Stomach (tissue), 9 donors: ENCODE measurements around the gene SYT5. TPM values are rescaled to one million over a fixed set of nuclear protein-coding genes. Genes with fewer than 3 reads are reported as not detected.
A peak's percentile ranks its signal among the peaks of the same experiment; 100 is the strongest.

Source experiments
- DNase-seq, 2 donors: peaks; one replicate each; pipeline versions ENCODE4 v3.0.0 to v3.0.0-alpha.2; 2013 to 2019
- H3K27ac ChIP-seq, 5 donors: fragments of 200-600 bp in 4 of 5; sonication (generic) in 4 of 5; one replicate each; pipeline ENCODE4 v1.5.1; 2013 to 2019; ENCODE audit warnings: mild to moderate bottlenecking in 1 of 5, moderate library complexity in 1 of 5
- H3K27me3 ChIP-seq, 3 donors: fragments of 200-600 bp; sonication (generic); one replicate each; pipeline ENCODE4 v1.5.1; 2017 to 2019; ENCODE audit warnings: mixed run types in 1 of 3
- H3K36me3 ChIP-seq, 4 donors: fragments of 200-600 bp; sonication (generic); 1 replicate in 3 of 4; 2 replicates in 1 of 4; pipeline ENCODE4 v1.5.1; 2016 to 2019
- H3K4me1 ChIP-seq, 4 donors: fragments of 200-600 bp; sonication (generic); one replicate each; pipeline ENCODE4 v1.5.1; 2016 to 2019
- H3K4me3 ChIP-seq, 4 donors: fragments of 200-600 bp; sonication (generic) in 3 of 4; one replicate each; pipeline ENCODE4 v1.5.1; 2016 to 2019; ENCODE audit warnings: mild to moderate bottlenecking in 1 of 4
- H3K9me3 ChIP-seq, 4 donors: fragments of 200-600 bp; sonication (generic); one replicate each; pipeline ENCODE4 v1.5.1; 2016 to 2019
- EP300 ChIP-seq: sonication (generic); formaldehyde crosslinking; IDR thresholded peaks from one replicate; pipeline ENCODE4 v1.6.1; 2017; ENCODE audit warnings: antibody characterized with exemption
- POLR2A ChIP-seq, 4 donors: fragments of 450-650 bp; IDR thresholded peaks; one replicate each; pipeline ENCODE4 v1.6.1; 2016; ENCODE audit warnings: antibody characterized with exemption in 4 of 4, control low read depth in 2 of 4, mild to moderate bottlenecking in 1 of 4, moderate library complexity in 1 of 4
- POLR2AphosphoS5 ChIP-seq, 3 donors: sonication (generic); formaldehyde crosslinking; IDR thresholded peaks; one replicate each; pipeline ENCODE4 v1.6.1; 2016; ENCODE audit warnings: antibody characterized with exemption in 3 of 3
- WGBS, 5 donors: extraction: QIAGEN DNeasy Blood & Tissue Kit in 3 of 5; methylation state at CpG; one replicate each; pipeline versions ENCODE4 v1.1.5 to v1.1.7; 2013 to 2018; 5-methylcytosine and 5-hydroxymethylcytosine counted together
- intact Hi-C: fragments of 100-400 bp; cut with DNase I; formaldehyde crosslinking; loops from one replicate; pipeline ENCODE4 v1.15.1; 2023; ENCODE audit warnings: low total_unique reads
- polyA plus RNA-seq, 3 donors: library from polyadenylated mRNA; stranded (reverse); fragments of 200-250 nt; gene quantifications; one replicate each; pipeline ENCODE4 v1.2.3, GENCODE V29; 2013
- total RNA-seq, 5 donors: library from RNA; depleted of rRNA; stranded (reverse); fragments of >200 nt; gene quantifications; one replicate each; pipeline versions ENCODE4 v1.1.0 to v1.2.3, GENCODE V29; 2014 to 2016
- TF ChIP-seq, protein P1 (sequence below), 7 experiments: fragments of 450-650 bp in 4 of 7; fragments of 200-600 bp in 3 of 7; sonication (generic) in 3 of 7; IDR thresholded peaks; one replicate each; pipeline ENCODE4 v1.5.1; 2016 to 2019; ENCODE audit warnings: antibody characterized with exemption in 7 of 7, control low read depth in 2 of 7, mild to moderate bottlenecking in 1 of 7
- donor health status: healthy with polysubstance abuse.
- donor health status: Bipolar disorder and iron deficiency.
- donor health status: healthy.

The SYT5 gene
- total and polyA plus RNA-seq, 8 donors, result 0.20 to 2.8 (median 1.8) TPM; not detected in 4

DNA sequence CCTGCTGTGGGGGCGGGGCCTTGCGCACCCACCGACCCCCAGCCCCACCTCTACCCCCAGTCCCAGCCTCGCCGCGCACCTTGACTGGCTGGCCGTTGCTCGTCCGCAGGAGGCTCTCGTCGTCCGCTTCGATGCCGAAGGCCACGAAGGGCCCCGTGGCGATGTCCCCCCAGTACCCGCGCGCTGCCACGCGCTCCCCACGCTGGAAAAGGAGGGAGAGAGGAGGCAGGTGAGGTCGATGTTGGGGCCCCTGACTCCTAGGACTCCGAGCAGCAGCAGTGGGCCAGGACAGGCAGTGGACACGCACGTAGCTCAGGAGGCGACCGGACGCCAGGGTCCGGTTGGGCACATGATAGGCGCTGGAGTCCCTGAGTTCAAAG is 19.1 kb downstream of the SYT5 start:
- Histone ChIP-seq H3K9me3 (no peaks in the 10 kb centered on the region), H3K4me1 (peaks cover 0 to 32% (median 20%) of the 10 kb centered on the region in 4 donors), H3K27me3 (peaks cover 24 to 100% (median 69%) of the 10 kb centered on the region in 3 donors), H3K36me3 (no peaks in the 10 kb centered on the region), H3K27ac (no peak overlapping the region), H3K4me3 (peak overlapping the region in 1 of 4 donors; percentile 9)
- intact Hi-C loops, result no loop called here
- TF ChIP-seq POLR2A (IDR thresholded peaks at IDR 0.05) (no peak), EP300 (no peak), POLR2AphosphoS5 (IDR thresholded peaks at IDR 0.05) (no peak)
- TF ChIP-seq, protein P1, sequence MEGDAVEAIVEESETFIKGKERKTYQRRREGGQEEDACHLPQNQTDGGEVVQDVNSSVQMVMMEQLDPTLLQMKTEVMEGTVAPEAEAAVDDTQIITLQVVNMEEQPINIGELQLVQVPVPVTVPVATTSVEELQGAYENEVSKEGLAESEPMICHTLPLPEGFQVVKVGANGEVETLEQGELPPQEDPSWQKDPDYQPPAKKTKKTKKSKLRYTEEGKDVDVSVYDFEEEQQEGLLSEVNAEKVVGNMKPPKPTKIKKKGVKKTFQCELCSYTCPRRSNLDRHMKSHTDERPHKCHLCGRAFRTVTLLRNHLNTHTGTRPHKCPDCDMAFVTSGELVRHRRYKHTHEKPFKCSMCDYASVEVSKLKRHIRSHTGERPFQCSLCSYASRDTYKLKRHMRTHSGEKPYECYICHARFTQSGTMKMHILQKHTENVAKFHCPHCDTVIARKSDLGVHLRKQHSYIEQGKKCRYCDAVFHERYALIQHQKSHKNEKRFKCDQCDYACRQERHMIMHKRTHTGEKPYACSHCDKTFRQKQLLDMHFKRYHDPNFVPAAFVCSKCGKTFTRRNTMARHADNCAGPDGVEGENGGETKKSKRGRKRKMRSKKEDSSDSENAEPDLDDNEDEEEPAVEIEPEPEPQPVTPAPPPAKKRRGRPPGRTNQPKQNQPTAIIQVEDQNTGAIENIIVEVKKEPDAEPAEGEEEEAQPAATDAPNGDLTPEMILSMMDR (IDR thresholded peaks at IDR 0.05), result no peak
- WGBS, 5 donors, result 7 to 58% (median 18%) methylated on average over 12 to 32 of the region's 32 CpGs
- DNase-seq, result no peak

DNA sequence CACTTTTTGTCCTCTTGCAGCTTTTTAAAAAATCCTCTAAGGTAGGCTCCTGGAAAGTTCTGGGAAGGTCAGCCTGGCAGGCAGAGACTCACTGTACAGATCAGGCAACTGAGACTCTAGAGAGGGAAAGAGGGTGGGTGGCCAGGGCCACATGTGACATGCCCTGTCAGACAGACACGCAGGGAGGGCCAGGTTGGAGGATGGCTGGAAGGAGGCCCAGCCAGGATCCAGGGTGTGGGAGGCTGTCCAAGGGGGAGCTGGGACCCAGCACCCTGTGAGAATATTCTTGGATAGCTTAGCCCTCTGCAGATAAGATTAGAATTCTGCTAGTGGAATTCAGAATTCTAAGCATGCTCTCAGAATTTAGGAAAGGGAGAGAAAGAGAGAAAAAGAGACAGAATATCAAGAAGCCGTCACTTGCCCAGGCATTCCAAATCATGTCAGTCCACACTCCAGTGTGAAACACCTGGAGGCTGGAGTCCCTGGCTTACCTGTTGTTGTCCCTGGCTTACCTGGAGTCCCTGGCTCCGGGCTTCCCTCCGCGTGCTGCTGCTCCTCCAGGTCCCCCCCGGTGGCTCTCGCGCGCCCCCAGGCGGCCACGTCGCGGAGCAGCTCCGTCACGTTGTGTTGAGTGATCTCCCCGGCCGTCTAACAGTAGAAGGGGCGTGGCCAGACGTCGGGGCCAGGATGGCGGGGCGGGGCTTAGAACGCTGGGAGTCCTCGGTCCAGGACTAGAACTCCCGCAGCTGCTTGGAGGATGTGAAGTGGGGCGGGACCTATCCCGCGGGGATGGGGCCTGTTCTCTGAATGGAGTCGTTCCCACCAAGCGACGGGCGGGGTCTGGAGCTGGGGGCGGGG is 19.7 kb downstream of the SYT5 start:
- intact Hi-C loops, result no loop called here
- TF ChIP-seq POLR2AphosphoS5 (IDR thresholded peaks at IDR 0.05), result peak in 1 of 3 donors; percentile 64
- TF ChIP-seq, protein P1 (IDR thresholded peaks at IDR 0.05), result peak in 5 of 7 experiments; percentile 57 to 78 (median 69)
- no peak for TF ChIP-seq POLR2A (IDR thresholded peaks at IDR 0.05)
- TF ChIP-seq EP300, result no peak
- WGBS, 5 donors, result 2 to 5% (median 3%) methylated on average over 23 to 33 of the region's 33 CpGs
- Histone ChIP-seq H3K27ac (no peak overlapping the region), H3K4me3 (peak overlapping the region in 1 of 4 donors; percentile 9), H3K36me3 (no peaks in the 10 kb centered on the region), H3K4me1 (peaks cover 0 to 32% (median 18%) of the 10 kb centered on the region in 4 donors), H3K9me3 (no peaks in the 10 kb centered on the region), H3K27me3 (peaks cover 25 to 100% (median 67%) of the 10 kb centered on the region in 3 donors)
- DNase-seq, result peak; percentile 93 to 94

DNA sequence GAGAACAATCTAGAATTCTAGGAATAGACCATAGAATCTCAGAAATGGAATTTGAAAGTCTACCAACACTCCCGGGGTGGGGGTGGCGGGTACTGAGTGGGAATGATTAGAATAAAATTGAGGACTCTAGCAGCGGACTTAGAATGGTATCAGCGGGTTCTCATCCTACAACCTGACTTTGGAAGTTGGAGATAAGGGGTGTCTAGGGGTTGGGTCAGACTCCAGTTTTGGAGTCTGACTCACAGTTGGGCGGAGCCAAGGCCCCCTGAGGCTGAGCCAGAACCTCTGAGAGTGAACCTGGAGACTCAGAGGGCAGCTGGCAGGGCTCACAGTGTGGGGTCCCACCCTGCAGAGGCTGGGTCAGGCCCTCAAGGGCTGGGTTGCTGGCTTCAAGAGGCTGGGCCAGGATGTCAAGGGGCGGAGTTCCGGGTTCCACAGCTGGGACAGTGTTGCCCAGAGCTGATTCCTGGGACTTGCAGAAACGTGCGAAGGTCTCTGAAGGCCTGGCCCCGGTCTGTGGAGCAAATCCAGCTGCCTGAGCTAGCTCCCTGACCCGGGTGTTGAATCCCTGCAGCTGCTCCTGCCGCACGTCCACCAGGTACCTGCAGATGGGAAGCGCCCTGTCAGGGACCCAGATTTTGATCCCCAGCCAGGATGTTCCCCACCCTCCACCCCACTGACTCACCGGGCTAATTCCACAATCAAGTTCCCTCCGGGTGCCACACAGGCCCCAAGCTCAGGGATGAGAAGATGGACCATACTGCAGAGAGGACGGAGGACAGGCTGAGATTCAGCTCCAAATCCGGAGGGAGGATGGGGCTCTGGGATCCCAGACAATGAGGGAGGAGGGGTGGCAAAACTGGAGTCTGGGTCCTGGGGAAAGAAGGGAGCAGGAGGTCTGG is 21.0 kb downstream of the SYT5 start:
- WGBS, 5 donors, result 55 to 59% (median 56%) methylated on average over 14 to 18 of the region's 18 CpGs
- H3K27me3 ChIP-seq, result peaks cover 25 to 100% (median 68%) of the 10 kb centered on the region in 3 donors
- H3K36me3 ChIP-seq, result no peaks in the 10 kb centered on the region
- no peak overlapping the region for H3K4me3 ChIP-seq
- intact Hi-C loops, result no loop called here
- peak in 1 of 2 donors; percentile 28 for DNase-seq
- H3K27ac ChIP-seq, result no peak overlapping the region
- peaks cover 0 to 32% (median 18%) of the 10 kb centered on the region in 4 donors for H3K4me1 ChIP-seq
- H3K9me3 ChIP-seq, result no peaks in the 10 kb centered on the region
- TF ChIP-seq, protein P1 (IDR thresholded peaks at IDR 0.05), result no peak

DNA sequence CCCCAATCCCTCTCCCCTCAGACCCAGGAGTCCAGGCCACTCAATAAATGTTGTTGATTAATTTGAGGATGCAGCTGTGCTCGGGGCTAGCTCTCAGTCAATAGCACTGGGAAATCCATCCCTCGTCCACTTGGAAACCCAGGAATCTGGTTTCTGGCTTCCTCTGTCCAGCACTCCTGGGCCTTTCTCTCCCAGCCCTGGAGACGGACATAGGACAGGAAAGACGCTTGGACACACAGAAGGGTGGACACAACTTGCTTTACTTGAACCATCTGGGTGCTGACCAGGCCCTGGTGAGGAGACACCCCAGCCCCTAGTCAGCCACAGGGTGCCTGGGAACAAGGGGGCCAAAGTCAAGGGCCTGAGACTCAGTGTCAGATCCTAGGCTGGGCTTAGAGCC is 21.7 kb downstream of the SYT5 start:
- 48 to 61% (median 58%) methylated on average over 4 of the region's 4 CpGs for WGBS, 5 donors
- peak in 1 of 2 donors; percentile 8 for DNase-seq
- intact Hi-C loops, result no loop called here
- Histone ChIP-seq H3K4me1 (peaks cover 0 to 32% (median 18%) of the 10 kb centered on the region in 4 donors), H3K27me3 (peaks cover 25 to 99% (median 68%) of the 10 kb centered on the region in 3 donors), H3K4me3 (no peak overlapping the region), H3K9me3 (no peaks in the 10 kb centered on the region), H3K36me3 (no peaks in the 10 kb centered on the region), H3K27ac (no peak overlapping the region)
- TF ChIP-seq, protein P1 (IDR thresholded peaks at IDR 0.05), result no peak
- TF ChIP-seq POLR2A (IDR thresholded peaks at IDR 0.05) (no peak), POLR2AphosphoS5 (IDR thresholded peaks at IDR 0.05) (no peak), EP300 (no peak)
